GM23248 (cell line): ENCODE data around the gene EML1. TPM values are rescaled to one million over a fixed set of nuclear protein-coding genes. Genes with fewer than 3 reads are reported as not detected.

Experiments used
- DNase-seq: peaks from one replicate; pipeline ENCODE4 v3.0.0-alpha.2; 2015
- H2AFZ ChIP-seq: fragments of 200-600 bp; sonication (generic); 2 replicates; pipeline ENCODE4 v1.6.1; 2016; ENCODE audit warnings: antibody characterized with exemption
- H3F3A ChIP-seq: fragments of 200-600 bp; sonication (generic); 2 replicates; pipeline ENCODE4 v1.6.1; 2016; ENCODE audit warnings: mild to moderate bottlenecking, antibody characterized with exemption, mixed run types; ENCODE audit not compliant: insufficient read depth
- H3K27ac ChIP-seq: fragments of 200-600 bp; sonication (generic); 2 replicates; pipeline ENCODE4 v1.5.1; 2016; ENCODE audit warnings: mild to moderate bottlenecking
- H3K27me3 ChIP-seq: fragments of 200-600 bp; sonication (generic); replicated peaks from 2 replicates; pipeline ENCODE4 v1.6.1; 2016; ENCODE audit warnings: mild to moderate bottlenecking; ENCODE audit not compliant: insufficient read depth
- H3K36me3 ChIP-seq: fragments of 200-600 bp; sonication (generic); 2 replicates; pipeline ENCODE4 v1.6.1; 2016; ENCODE audit warnings: low read depth, mild to moderate bottlenecking
- H3K4me1 ChIP-seq: fragments of 200-600 bp; sonication (generic); 2 replicates; pipeline ENCODE4 v1.6.1; 2016; ENCODE audit warnings: mild to moderate bottlenecking; ENCODE audit not compliant: insufficient read depth
- H3K4me2 ChIP-seq: fragments of 200-600 bp; sonication (generic); one replicate; pipeline ENCODE4 v1.6.1; 2016; ENCODE audit warnings: mild to moderate bottlenecking; ENCODE audit not compliant: unreplicated experiment
- H3K4me3 ChIP-seq: fragments of 200-600 bp; sonication (generic); 2 replicates; pipeline ENCODE4 v1.5.1; 2016; ENCODE audit warnings: mild to moderate bottlenecking
- H3K79me2 ChIP-seq: fragments of 200-600 bp; sonication (generic); 2 replicates; pipeline ENCODE4 v1.6.1; 2016; ENCODE audit warnings: mild to moderate bottlenecking; ENCODE audit not compliant: insufficient read depth
- H3K9ac ChIP-seq: fragments of 200-600 bp; sonication (generic); 2 replicates; pipeline ENCODE4 v1.6.1; 2016; ENCODE audit warnings: mild to moderate bottlenecking
- H3K9me2 ChIP-seq: fragments of 200-600 bp; sonication (generic); 2 replicates; pipeline ENCODE4 v1.6.1; 2016; ENCODE audit warnings: mixed run types, mild to moderate bottlenecking, moderate library complexity; ENCODE audit not compliant: insufficient read depth
- H3K9me3 ChIP-seq: fragments of 200-600 bp; sonication (generic); one replicate; pipeline ENCODE4 v1.6.1; 2017; ENCODE audit warnings: low read depth
- H4K20me1 ChIP-seq: fragments of 200-600 bp; sonication (generic); 2 replicates; pipeline ENCODE4 v1.6.0; 2016; ENCODE audit not compliant: insufficient read depth
- EZH2 ChIP-seq: fragments of 200-600 bp; sonication (generic); IDR thresholded peaks from 2 replicates; pipeline ENCODE4 v1.6.1; 2018; ENCODE audit warnings: antibody characterized with exemption, mild to moderate bottlenecking; ENCODE audit not compliant: insufficient read depth, poor library complexity, severe bottlenecking
- EZH2phosphoT487 ChIP-seq: fragments of 200-600 bp; sonication (generic); IDR thresholded peaks from 2 replicates; pipeline ENCODE4 v1.6.1; 2018; ENCODE audit warnings: antibody characterized with exemption, moderate library complexity, mild to moderate bottlenecking, low read depth; ENCODE audit not compliant: insufficient read depth
- WGBS, 2 experiments: methylation state at CpG; one replicate each; pipeline ENCODE4 v1.1.6; 2015 to 2017; ENCODE audit warnings: low lambda C conversion rate in 2 of 2, low coverage in 1 of 2; ENCODE audit errors: missing lambda C conversion rate in 2 of 2; 5-methylcytosine and 5-hydroxymethylcytosine counted together
- in situ Hi-C: fragments of 300-500 bp; cut with MboI; formaldehyde crosslinking; loops from 2 replicates; pipeline ENCODE4 v1.15.0; 2020
- polyA plus RNA-seq: library from polyadenylated mRNA; unstranded; fragments of >200 nt; fragmentation: Nextera tagmentation; extraction: Ambion mirVana; gene quantifications from 2 replicates; pipeline ENCODE4 v1.2.1, GENCODE V29; 2016
- total RNA-seq: library from RNA; depleted of rRNA; stranded (reverse); fragments of >200 nt; shearing (Covaris generic); gene quantifications from 2 replicates; pipeline ENCODE4 v1.2.3, GENCODE V29; 2014

Gene EML1
- total and polyA plus RNA-seq, 2 experiments from 2014 or later, result 14.8 to 17.9 TPM

- no peaks in the 10 kb centered on the region for H3K4me1 ChIP-seq
- no peaks in the 10 kb centered on the region for H3K79me2 ChIP-seq
- no peak overlapping the region for H3K4me3 ChIP-seq
- H3K9ac ChIP-seq, result no peak overlapping the region
- no peak overlapping the region for H3K4me2 ChIP-seq
- TF ChIP-seq EZH2, result no peak
- TF ChIP-seq EZH2phosphoT487, result no peak
- no peak for DNase-seq
- no peaks in the 10 kb centered on the region for H3K9me2 ChIP-seq
- WGBS, 2 experiments, result 36 to 38% methylated on average over 9 of the region's 9 CpGs
- no peaks in the 10 kb centered on the region for H3K9me3 ChIP-seq
- H3K27me3 ChIP-seq, result no peaks in the 10 kb centered on the region
- in situ Hi-C loops, result no loop called here
- no peaks in the 10 kb centered on the region for H4K20me1 ChIP-seq
- no peak overlapping the region for H3K27ac ChIP-seq
- no peak overlapping the region for H2AFZ ChIP-seq
- peaks cover 10% of the 10 kb centered on the region; the same call in 1 of the 2 replicates for H3F3A ChIP-seq
- H3K36me3 ChIP-seq, result no peaks in the 10 kb centered on the region
These were observed 7.8 kb upstream of the EML1 start for GRCh38 chr14:99785426-99785825.

- no peak overlapping the region for H2AFZ ChIP-seq
- H3K9me2 ChIP-seq, result no peaks in the 10 kb centered on the region
- no peak overlapping the region for H3K9ac ChIP-seq
- no peak overlapping the region for H3K4me3 ChIP-seq
- no peaks in the 10 kb centered on the region for H3K9me3 ChIP-seq
- H3F3A ChIP-seq, result peaks cover 10% of the 10 kb centered on the region; the same call in 1 of the 2 replicates
- in situ Hi-C loops, result no loop called here
- WGBS, 2 experiments, result 88 to 89% methylated on average over 8 of the region's 8 CpGs
- no peaks in the 10 kb centered on the region for H4K20me1 ChIP-seq
- no peak overlapping the region for H3K27ac ChIP-seq
- TF ChIP-seq EZH2phosphoT487, result no peak
- H3K79me2 ChIP-seq, result no peaks in the 10 kb centered on the region
- H3K4me1 ChIP-seq, result no peaks in the 10 kb centered on the region
- no peak overlapping the region for H3K4me2 ChIP-seq
- H3K27me3 ChIP-seq, result no peaks in the 10 kb centered on the region
- DNase-seq, result no peak
- no peaks in the 10 kb centered on the region for H3K36me3 ChIP-seq
These were observed 6.7 kb upstream of the EML1 start for GRCh38 chr14:99786511-99786989.

GRCh38 chr14:99788713-99789112 lies 4.5 kb upstream of the EML1 start:
- Histone ChIP-seq H4K20me1 (no peaks in the 10 kb centered on the region), H3K4me2 (no peak overlapping the region), H3K4me1 (peaks cover 8% of the 10 kb centered on the region; the same call in 1 of the 2 replicates), H3K79me2 (no peaks in the 10 kb centered on the region), H3K36me3 (no peaks in the 10 kb centered on the region), H2AFZ (no peak overlapping the region), H3K27ac (no peak overlapping the region), H3K27me3 (no peaks in the 10 kb centered on the region), H3K4me3 (no peak overlapping the region), H3K9me3 (no peaks in the 10 kb centered on the region), H3F3A (peaks cover 19% of the 10 kb centered on the region), H3K9ac (no peak overlapping the region), H3K9me2 (no peaks in the 10 kb centered on the region)
- TF ChIP-seq EZH2phosphoT487 (no peak), EZH2 (no peak)
- 89 to 92% methylated on average over 6 of the region's 6 CpGs for whole genome bisulfite sequencing, 2 experiments
- in situ Hi-C loops, result no loop called here
- DNase-seq, result no peak

GRCh38 chr14:99789581-99789980 lies 3.6 kb upstream of the EML1 start:
- H4K20me1 ChIP-seq, result no peaks in the 10 kb centered on the region
- H2AFZ ChIP-seq, result no peak overlapping the region
- no peak overlapping the region for H3K4me2 ChIP-seq
- no peak overlapping the region for H3K9ac ChIP-seq
- peaks cover 15% of the 10 kb centered on the region for H3K4me1 ChIP-seq
- no peak overlapping the region for H3K4me3 ChIP-seq
- peaks cover 7% of the 10 kb centered on the region for H3K79me2 ChIP-seq
- no peaks in the 10 kb centered on the region for H3K9me2 ChIP-seq
- no peak overlapping the region for H3K27ac ChIP-seq
- in situ Hi-C loops, result no loop called here
- WGBS, 2 experiments, result 59 to 66% methylated on average over 2 of the region's 2 CpGs
- no peak for TF ChIP-seq EZH2phosphoT487
- TF ChIP-seq EZH2, result no peak
- no peak for DNase-seq
- H3F3A ChIP-seq, result peaks cover 25% of the 10 kb centered on the region
- no peaks in the 10 kb centered on the region for H3K27me3 ChIP-seq
- no peaks in the 10 kb centered on the region for H3K9me3 ChIP-seq
- H3K36me3 ChIP-seq, result no peaks in the 10 kb centered on the region
